HepG2 (cell line): ENCODE data around the gene UBE2Q2. TPM values are rescaled to one million over a fixed set of nuclear protein-coding genes. Genes with fewer than 3 reads are reported as not detected.

Source experiments
- ARNTL ChIP-seq: sonication (generic); formaldehyde crosslinking; IDR thresholded peaks from 2 replicates; pipeline ENCODE4 v1.4.0; 2020; ENCODE audit warnings: mild to moderate bottlenecking, missing genetic modification reagents
- ATAD3A ChIP-seq: sonication (generic); formaldehyde crosslinking; IDR thresholded peaks from 2 replicates; pipeline ENCODE4 v1.4.0; 2020; ENCODE audit warnings: missing genetic modification reagents
- ATF6 ChIP-seq: sonication (generic); formaldehyde crosslinking; conservative IDR thresholded peaks from 2 replicates; pipeline ENCODE4 v1.4.0; 2020; ENCODE audit warnings: missing genetic modification reagents
- DPF2 ChIP-seq: sonication (generic); formaldehyde crosslinking; IDR thresholded peaks from 2 replicates; pipeline ENCODE4 v1.4.0; 2020; ENCODE audit warnings: mild to moderate bottlenecking, low read depth, missing genetic modification reagents, borderline replicate concordance
- E2F1 ChIP-seq: sonication (generic); formaldehyde crosslinking; IDR thresholded peaks from 2 replicates; pipeline ENCODE4 v1.5.0; 2020; ENCODE audit warnings: missing genetic modification reagents
- ESRRA ChIP-seq: sonication (generic); formaldehyde crosslinking; IDR thresholded peaks from 2 replicates; pipeline ENCODE4 v1.5.1; 2020; ENCODE audit warnings: mild to moderate bottlenecking, low read depth, missing genetic modification reagents
- IKZF1 ChIP-seq: fragments of 450-650 bp; IDR thresholded peaks from 2 replicates; pipeline ENCODE4 v1.7.1; 2016
- MIXL1 ChIP-seq: IDR thresholded peaks from 2 replicates; pipeline ENCODE4 v1.6.1; 2016
- MYPOP ChIP-seq: sonication (generic); formaldehyde crosslinking; IDR thresholded peaks from 2 replicates; pipeline ENCODE4 v1.8.1; 2023; ENCODE audit warnings: mild to moderate bottlenecking, moderate library complexity, missing genetic modification reagents
- PHF21A ChIP-seq: sonication (generic); formaldehyde crosslinking; IDR thresholded peaks from 2 replicates; pipeline ENCODE4 v1.5.0; 2020; ENCODE audit warnings: mild to moderate bottlenecking, missing genetic modification reagents
- POGK ChIP-seq: sonication (generic); formaldehyde crosslinking; conservative IDR thresholded peaks from 2 replicates; pipeline ENCODE4 v1.8.0; 2022; ENCODE audit warnings: mild to moderate bottlenecking, moderate library complexity, missing genetic modification reagents
- RBAK ChIP-seq: sonication (generic); formaldehyde crosslinking; IDR thresholded peaks from 2 replicates; pipeline ENCODE4 v1.5.1; 2020; ENCODE audit warnings: mild to moderate bottlenecking, missing genetic modification reagents
- STAT6 ChIP-seq: sonication (generic); formaldehyde crosslinking; IDR thresholded peaks from 2 replicates; pipeline ENCODE4 v1.4.0; 2020; ENCODE audit warnings: missing genetic modification reagents, mild to moderate bottlenecking, borderline replicate concordance
- ZNF124 ChIP-seq: sonication (generic); formaldehyde crosslinking; IDR thresholded peaks from 2 replicates; pipeline ENCODE4 v1.4.0; 2020; ENCODE audit warnings: missing genetic modification reagents
- ZNF230 ChIP-seq: sonication (generic); formaldehyde crosslinking; IDR thresholded peaks from 2 replicates; pipeline ENCODE4 v1.4.0; 2020; ENCODE audit warnings: mild to moderate bottlenecking, missing genetic modification reagents
- polyA plus RNA-seq, 8 experiments: library from polyadenylated mRNA; depleted of rRNA in 3 of 8; stranded (reverse) in 7 of 8; unstranded in 1 of 8; fragments of >200 nt; fragmentation: Illumina TruSeq in 4 of 8; extraction: Trizol in 4 of 8; gene quantifications; 2 replicates each; pipeline versions ENCODE4 v1.2.1 to v1.2.3, GENCODE V29; 2011 to 2016; ENCODE audit warnings: low read depth in 4 of 8, missing spikeins in 1 of 8, mixed read lengths in 1 of 8; ENCODE audit not compliant: insufficient read depth in 1 of 8
- total RNA-seq, 5 experiments: library from RNA; depleted of rRNA; stranded (reverse); fragments of >200 nt; fragmentation: Illumina TruSeq; extraction: Trizol; gene quantifications; 2 replicates each; pipeline ENCODE4 v1.2.3, GENCODE V29; 2016; ENCODE audit warnings: low read depth in 1 of 5

UBE2Q2 gene
- total and polyA plus RNA-seq, 2 of the 13 experiments (the other 11 are each of a cell fraction or from before 2014, with no cell fraction given): 10.6 to 20.4 TPM

GRCh38 chr15:75903331-75904239 is 60.3 kb downstream of the UBE2Q2 start, which contains the start of gene FBXO22 (continued):
- peak; percentile 58; the same call in 1 of the 2 replicates for TF ChIP-seq ARNTL
- TF ChIP-seq MIXL1 (CRISPR knock-in tag): peak; percentile 32; the same call in 1 of the 2 replicates
- peak; percentile 57; the same call in 1 of the 2 replicates for TF ChIP-seq ZNF124
- no peak for TF ChIP-seq ZNF230 (CRISPR knock-in tag)
- TF ChIP-seq ATAD3A (CRISPR knock-in tag): no peak
- peak; percentile 84 for TF ChIP-seq PHF21A
- peak; percentile 87 for TF ChIP-seq E2F1 (CRISPR knock-in tag)
- TF ChIP-seq POGK: peak; percentile 56; the same call in 1 of the 2 replicates
- TF ChIP-seq STAT6 (CRISPR knock-in tag): no peak
- TF ChIP-seq ATF6 (CRISPR knock-in tag): peak; percentile 68; the same call in 1 of the 2 replicates
- TF ChIP-seq ESRRA: no peak; the same call in none of the 2 replicates
- TF ChIP-seq RBAK (CRISPR knock-in tag): peak; percentile 13; the same call in 1 of the 2 replicates
- no peak for TF ChIP-seq IKZF1
- no peak; the same call in 1 of the 2 replicates for TF ChIP-seq MYPOP
- TF ChIP-seq DPF2: no peak
